ENCODE results near the gene TRIM44.
"Not testable (repeated sequence)": the region's sequence is repeated elsewhere in the genome, so short reads cannot be mapped to it uniquely, and the experiment has no call there.

TRIM44 gene

GRCh38 chr11:35672608-35673007, 10.0 kb downstream of the TRIM44 start:
- no peak for DNase-seq (ENCODE audit: low read depth)

GRCh38 chr11:35675901-35676610, 13.5 kb downstream of the TRIM44 start:
- no peak for DNase-seq (ENCODE audit: low read depth)

- DNase-seq (ENCODE audit: low read depth) = no peak
Measured at GRCh38 chr11:35676611-35676965, 14.0 kb downstream of the TRIM44 start.

- no peak for DNase-seq (ENCODE audit: low read depth)
Measured at GRCh38 chr11:35677904-35678303, 15.3 kb downstream of the TRIM44 start.

GRCh38 chr11:35678471-35678870, 15.9 kb downstream of the TRIM44 start:
- no peak for DNase-seq (ENCODE audit: low read depth)

GRCh38 chr11:35678975-35679374, 16.4 kb downstream of the TRIM44 start:
- no peak for DNase-seq (ENCODE audit: low read depth)

DNA sequence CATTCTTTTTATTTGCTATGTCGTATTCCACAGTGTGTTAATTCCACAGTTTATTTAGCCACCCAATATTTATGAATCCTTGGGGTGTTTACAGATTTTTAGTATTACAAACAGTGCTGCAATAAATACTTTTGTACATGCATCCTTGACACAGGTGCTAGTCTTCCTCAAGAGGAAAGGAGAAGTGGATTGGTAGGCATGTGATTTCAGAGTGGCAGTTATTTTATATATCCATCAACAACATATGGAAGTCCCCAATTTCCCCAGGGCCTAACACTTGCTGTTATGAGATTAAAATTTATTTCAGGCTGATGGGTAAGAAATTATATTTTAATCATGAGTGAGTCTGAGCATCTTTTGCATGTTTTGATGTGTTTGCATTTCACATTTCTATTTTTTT, 17.9 kb downstream of the TRIM44 start:
- DNase-seq (ENCODE audit: low read depth) = no peak

GRCh38 chr11:35681163-35681767, 18.7 kb downstream of the TRIM44 start:
- no peak for DNase-seq (ENCODE audit: low read depth)

- no peak for DNase-seq (ENCODE audit: low read depth)
Measured at GRCh38 chr11:35682230-35683173, 19.9 kb downstream of the TRIM44 start.

DNA sequence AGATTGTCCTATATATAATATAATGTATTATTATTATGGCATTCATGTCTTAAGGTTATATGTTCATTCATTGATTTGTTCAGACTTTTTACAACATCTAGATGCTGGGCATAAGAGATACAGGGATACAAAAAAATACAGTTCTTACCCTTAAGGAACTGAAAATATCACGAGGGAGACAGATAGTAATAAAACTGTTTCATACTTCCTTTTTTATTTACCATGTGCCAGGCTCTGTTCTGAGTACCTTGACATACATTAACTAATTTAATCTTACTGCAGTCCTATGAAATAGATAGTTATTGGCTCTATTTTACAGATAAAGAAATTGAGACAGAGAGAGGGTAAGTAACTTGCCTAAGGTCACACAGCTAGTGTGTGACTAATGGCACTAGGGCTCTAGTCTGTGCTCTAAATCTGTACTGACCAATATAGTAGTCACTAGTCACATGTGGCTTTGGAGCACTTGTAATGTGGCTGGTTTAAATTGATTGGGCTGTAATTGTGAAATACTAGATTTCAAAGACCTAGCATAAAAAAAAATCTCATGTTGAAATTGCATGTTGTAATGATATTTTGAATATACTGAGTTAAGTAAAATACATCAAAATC, 21.3 kb downstream of the TRIM44 start:
- no peak for DNase-seq (ENCODE audit: low read depth)

DNA sequence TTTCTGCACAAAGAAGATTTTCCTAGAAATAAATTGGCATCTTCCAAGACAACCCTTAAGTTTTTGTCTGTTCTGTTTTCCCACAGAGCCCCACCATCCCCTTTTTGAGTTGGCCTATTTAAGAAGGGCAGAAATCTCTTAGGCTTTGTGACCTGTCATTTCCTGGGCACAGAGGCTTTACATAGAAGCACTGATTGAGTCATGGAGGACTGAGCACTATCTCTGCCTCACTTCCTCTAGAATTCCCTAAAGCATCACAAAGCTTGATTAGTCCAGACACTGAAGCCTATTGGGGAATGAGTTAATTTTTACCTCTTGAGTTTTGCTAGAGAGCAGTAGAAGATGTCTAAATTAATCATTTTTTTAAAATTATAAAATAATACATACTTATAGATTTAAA, 25.4 kb downstream of the TRIM44 start:
- no peak for DNase-seq (ENCODE audit: low read depth)

GRCh38 chr11:35689081-35689996, 26.8 kb downstream of the TRIM44 start:
- no peak for DNase-seq (ENCODE audit: low read depth)

DNA sequence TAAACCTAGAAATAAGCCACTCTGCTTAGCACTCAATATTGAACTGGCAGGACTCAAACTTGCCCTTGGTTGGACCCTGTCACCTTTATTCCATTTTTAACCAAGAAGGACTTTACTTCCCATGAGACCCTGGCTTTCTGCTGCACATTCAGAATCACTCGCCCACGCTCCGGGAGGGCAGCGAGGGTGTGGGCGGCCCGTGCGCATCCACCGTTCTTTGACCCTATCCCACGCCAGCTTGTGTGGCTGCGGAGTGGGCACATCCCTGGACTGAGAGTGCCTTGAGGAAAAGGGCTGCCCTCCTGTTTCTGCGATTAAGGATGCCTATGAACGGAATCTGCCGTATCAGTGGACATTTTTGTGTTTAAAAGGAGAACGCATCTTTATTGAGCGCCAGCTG, 39.6 kb downstream of the TRIM44 start:
- DNase-seq (ENCODE audit: low read depth) = no peak

- DNase-seq (ENCODE audit: low read depth) = no peak
Measured at GRCh38 chr11:35709376-35709775, 46.8 kb downstream of the TRIM44 start.

- DNase-seq (ENCODE audit: low read depth) = no peak
Measured at GRCh38 chr11:35711173-35711910, 48.8 kb downstream of the TRIM44 start.

DNA sequence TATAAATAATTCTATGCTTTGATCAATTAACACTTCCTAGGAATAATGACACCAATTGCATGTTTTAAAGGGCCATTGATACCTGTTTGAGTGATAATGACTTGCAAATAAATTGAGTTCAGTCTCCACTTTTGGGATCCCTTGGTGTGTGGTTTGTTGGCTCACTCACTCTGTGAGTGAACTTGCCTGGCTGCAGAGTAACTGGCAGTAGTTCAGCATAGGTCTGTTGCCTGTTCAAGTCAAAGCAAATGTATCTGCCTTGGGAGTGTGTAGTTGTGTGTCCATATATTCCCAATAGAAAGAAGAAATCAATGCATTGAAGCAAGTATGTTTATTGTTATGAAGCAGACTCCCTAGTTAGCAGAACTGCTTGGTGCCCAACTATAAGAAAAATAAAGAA, 49.3 kb downstream of the TRIM44 start:
- no peak for DNase-seq (ENCODE audit: low read depth)

GRCh38 chr11:35712533-35712932, 50.0 kb downstream of the TRIM44 start:
- no peak for DNase-seq (ENCODE audit: low read depth)

DNA sequence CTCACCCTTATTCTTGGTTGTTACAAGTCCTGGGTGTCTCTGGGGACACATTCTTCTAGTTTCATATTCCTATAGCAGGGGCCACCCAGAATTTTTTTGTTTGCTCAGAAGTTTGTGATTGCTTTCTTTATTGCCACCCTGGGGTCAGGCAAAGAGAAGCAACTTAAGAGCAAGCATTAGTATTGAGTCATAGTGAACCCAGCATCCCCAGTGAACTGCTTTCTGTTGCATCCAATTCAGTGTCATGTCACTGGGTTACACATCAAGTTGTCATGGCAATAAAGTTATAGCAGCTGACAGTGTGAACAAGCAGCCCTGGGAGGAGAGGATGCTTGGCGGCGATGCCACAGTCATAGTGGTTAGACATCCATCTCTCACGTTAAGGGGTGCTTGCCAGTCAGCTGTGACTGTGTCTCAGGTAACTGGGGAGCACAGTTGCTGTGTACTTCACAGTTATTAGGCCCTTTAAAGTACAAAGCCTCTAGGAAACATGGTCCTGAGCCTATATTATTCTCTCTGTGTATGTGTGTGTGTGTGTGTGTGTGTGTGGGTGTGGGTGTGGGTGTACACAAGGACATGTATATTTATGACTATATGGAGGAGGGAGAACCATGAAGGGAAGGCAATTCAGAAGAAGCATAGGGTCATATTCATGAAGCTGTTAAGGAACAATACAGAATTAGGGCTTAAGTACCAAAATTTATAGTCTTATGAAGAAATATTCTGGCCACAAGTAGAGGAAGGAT, 52.5 kb downstream of the TRIM44 start:
- no peak for DNase-seq (ENCODE audit: low read depth)

GRCh38 chr11:35715677-35716076, 53.1 kb downstream of the TRIM44 start:
- DNase-seq (ENCODE audit: low read depth) = not testable (repeated sequence)

DNA sequence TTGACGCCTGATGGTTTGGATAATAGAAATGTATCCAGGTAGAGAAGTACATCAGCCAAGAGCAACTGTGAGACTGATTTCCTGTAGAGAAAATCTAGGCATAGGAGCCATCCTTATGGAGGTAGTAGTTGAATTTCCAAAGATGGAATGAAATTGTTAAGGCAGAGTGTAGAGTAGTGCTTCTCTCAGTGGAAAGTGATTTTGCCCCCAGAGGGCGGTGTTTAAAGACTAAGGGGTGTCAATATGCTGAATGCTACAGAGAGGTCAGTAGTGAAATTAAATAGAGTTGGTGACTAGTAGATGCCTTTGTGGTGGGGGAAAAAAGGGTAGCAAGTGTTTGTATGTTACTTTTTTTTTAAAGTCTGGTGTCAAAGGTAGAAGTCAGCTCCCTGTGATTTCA, 54.5 kb downstream of the TRIM44 start:
- no peak for DNase-seq (ENCODE audit: low read depth)
